IMR-90 (cell line): ENCODE measurements around the gene NUFIP2.

Source experiments
- CEBPB ChIP-seq: IDR thresholded peaks from 2 replicates; pipeline ENCODE4 v1.6.1; 2012; ENCODE audit warnings: low read depth, low read length, improper control_type of control experiment
- CTCF ChIP-seq: conservative IDR thresholded peaks from 2 replicates; pipeline ENCODE4 v1.5.1; 2012; ENCODE audit warnings: mild to moderate bottlenecking, low read depth, low read length, improper control_type of control experiment
- MAFK ChIP-seq: IDR thresholded peaks from 2 replicates; pipeline ENCODE4 v1.6.1; 2012; ENCODE audit warnings: low read depth, low read length, improper control_type of control experiment
- MAZ ChIP-seq: IDR thresholded peaks from 2 replicates; pipeline ENCODE4 v1.6.1; 2012; ENCODE audit warnings: low read depth, mild to moderate bottlenecking, low read length, improper control_type of control experiment, moderate library complexity, borderline replicate concordance
- MXI1 ChIP-seq: IDR thresholded peaks from 2 replicates; pipeline ENCODE4 v1.6.1; 2012; ENCODE audit warnings: low read depth, mild to moderate bottlenecking, low read length, moderate library complexity, borderline replicate concordance
- NFE2L2 ChIP-seq: fragments of 150-350 bp; IDR thresholded peaks from 2 replicates; pipeline ENCODE4 v1.6.1; 2016; ENCODE audit warnings: low read depth, mild to moderate bottlenecking, low read length
- POLR2A ChIP-seq: IDR thresholded peaks from 2 replicates; pipeline ENCODE4 v1.6.1; 2012; ENCODE audit warnings: mild to moderate bottlenecking, low read depth, low read length
- RAD21 ChIP-seq: IDR thresholded peaks from 2 replicates; pipeline ENCODE4 v1.6.1; 2012; ENCODE audit warnings: low read length, improper control_type of control experiment
- RCOR1 ChIP-seq: IDR thresholded peaks from 2 replicates; pipeline ENCODE4 v1.6.1; 2012; ENCODE audit warnings: mild to moderate bottlenecking, low read length, improper control_type of control experiment; ENCODE audit not compliant: insufficient replicate concordance
- RFX5 ChIP-seq: IDR thresholded peaks from 2 replicates; pipeline ENCODE4 v1.8.0; 2012; ENCODE audit warnings: low read depth, mild to moderate bottlenecking, low read length, moderate library complexity
- SMC3 ChIP-seq: fragments of 150-350 bp; IDR thresholded peaks from 2 replicates; pipeline ENCODE4 v1.6.1; 2016; ENCODE audit warnings: low read depth, mild to moderate bottlenecking, antibody characterized with exemption, low read length, moderate library complexity

GRCh38 chr17:29322363-29322762 lies 28.4 kb upstream of the NUFIP2 start:
- TF ChIP-seq RAD21 (no peak), CTCF (no peak), POLR2A (no peak), SMC3 (no peak), RCOR1 (no peak), CEBPB (no peak), MAZ (no peak), NFE2L2 (no peak), MXI1 (no peak), RFX5 (no peak), MAFK (peak; percentile 17; the same call in 1 of the 2 replicates)
